GM18907 (cell line): ENCODE measurements around the gene PHAF1.
"Not testable (repeated sequence)": the region's sequence is repeated elsewhere in the genome, so short reads cannot be mapped to it uniquely, and the experiment has no call there.

ENCODE experiments used
- ATAC-seq: cut with Tn5 transposase; IDR thresholded peaks from one replicate; pipeline ENCODE4 v1.9.1; 2021; ENCODE audit warnings: mild to moderate bottlenecking, moderate library complexity; ENCODE audit not compliant: unreplicated experiment

Gene PHAF1

DNA sequence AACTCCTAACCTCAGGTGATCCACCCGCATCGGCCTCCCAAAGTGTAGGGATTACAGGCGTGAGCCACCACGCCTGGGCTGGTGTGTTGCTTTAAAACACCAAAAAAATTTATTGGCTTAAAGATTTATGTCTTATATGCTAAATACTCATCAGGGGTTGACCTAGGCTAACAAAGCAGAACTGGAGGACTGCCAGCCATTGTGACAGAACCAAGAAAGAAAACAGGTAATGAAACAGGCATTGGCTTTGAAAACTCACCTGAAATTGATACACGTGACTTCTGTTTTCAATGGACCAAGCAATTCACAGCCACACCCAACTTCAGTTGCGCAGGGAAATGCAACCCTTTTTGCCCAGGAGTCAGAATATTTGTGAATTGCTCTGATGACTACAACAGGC is 4.9 kb upstream of the PHAF1 start:
- no peak for ATAC-seq

GRCh38 chr16:67105246-67105645 is 4.5 kb upstream of the PHAF1 start:
- no peak for ATAC-seq

- no peak for ATAC-seq
These were observed 3.9 kb upstream of the PHAF1 start for GRCh38 chr16:67105881-67106280.

DNA sequence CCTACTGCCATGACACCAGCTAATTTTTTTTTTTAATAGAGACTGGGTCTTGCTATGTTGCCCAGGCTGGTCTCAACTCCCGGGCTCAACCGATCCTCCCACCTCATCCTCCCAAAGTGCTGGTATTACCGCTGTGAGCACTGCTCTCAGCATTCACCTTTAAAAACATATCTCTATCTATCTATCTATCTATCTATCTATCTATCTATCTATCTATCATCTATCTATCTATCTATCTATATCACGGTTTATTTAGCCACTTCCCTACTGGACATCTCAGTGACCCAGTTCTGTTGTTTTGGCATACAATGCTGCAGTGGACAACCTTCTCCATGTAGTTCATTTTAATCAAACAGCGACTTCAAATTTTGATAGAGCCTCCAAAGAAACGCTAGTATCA is 1.3 kb upstream of the PHAF1 start:
- ATAC-seq: no peak

GRCh38 chr16:67108931-67109406 is 772 bp upstream of the PHAF1 start:
- ATAC-seq: no peak

DNA sequence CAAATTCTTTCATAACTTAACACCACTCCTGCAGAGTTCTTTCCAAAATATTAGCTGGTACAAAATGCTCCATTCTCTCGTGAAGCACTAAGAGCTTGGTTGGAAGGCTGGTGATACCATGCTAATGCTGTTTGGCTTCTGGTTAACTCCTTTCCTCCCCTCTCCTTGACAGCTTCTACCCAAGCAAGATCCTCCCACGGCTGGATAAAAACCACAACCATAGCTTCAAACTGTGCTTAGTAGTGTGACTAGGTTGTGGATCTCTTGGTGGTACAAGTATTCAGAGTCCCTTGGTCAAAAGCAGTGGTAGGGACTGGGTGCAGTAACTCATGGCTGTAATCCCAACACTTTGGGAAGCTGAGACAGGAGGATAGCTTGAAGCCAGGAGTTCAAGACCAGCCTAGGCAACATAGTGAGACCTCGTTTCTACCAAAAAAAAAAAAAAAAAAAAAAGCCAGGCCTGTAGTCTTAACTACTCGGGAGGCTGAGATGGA is 2.3 kb downstream of the PHAF1 start:
- ATAC-seq: no peak

DNA sequence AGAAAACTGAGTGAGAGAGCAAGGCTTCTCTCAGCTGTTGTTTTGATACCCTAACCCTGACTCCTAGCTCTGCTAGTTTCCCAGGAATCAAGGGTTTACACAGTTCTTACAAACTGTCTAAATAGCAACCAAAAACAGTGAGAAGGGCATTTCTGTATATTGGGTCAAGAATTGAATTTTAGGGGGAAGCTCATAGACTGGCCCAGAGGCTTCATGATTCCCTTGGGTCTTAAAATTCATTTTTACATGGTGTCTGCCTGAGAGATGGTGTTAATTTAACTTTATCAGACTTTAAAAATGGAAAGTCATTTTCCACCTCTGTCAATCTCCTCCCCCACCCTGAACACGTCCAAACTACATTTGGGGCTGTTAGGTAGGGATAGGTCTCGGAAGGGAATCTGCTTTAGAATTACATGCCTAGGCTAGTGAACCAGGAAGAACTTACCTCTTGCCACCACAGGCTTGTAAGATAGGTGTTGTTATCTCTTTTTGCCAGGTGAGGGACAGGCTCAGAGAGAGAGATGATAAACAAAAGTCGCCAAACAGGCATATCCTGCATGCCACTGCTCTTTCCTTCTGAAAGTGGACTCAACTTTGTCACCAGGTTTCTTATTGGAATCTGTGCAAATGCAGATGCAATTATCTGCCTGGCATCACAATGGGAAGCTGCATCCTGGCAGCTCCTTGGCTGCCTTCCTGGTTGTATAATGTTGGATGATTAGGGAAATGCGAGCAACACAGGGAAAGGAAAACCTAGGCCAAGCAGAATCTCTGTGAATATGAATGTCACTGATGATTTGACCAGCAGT is 3.1 kb downstream of the PHAF1 start:
- no peak for ATAC-seq

- no peak for ATAC-seq
These were observed 5.1 kb downstream of the PHAF1 start for GRCh38 chr16:67114793-67115192.

GRCh38 chr16:67115639-67116038 is 5.9 kb downstream of the PHAF1 start:
- no peak for ATAC-seq

GRCh38 chr16:67116388-67117311 is 6.9 kb downstream of the PHAF1 start:
- no peak for ATAC-seq

DNA sequence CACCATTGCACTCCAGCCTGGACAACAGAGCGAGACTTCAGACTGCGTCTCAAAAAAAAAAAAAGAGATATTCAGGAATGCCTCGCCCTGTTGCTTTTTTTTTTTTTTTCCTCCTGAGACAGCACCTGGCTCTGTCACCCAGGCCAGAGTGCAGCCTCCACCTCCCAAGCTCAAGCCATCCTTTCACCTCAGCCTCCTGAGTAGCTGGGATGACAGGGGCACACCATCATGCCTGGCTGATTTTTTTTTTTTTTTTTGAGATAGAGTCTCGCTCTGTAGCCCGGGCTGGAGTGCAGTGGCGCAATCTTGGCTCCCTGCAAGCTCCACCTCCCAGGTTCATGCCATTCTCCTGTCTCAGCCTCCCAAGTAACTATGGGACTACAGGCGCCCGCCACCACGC is 8.0 kb downstream of the PHAF1 start:
- ATAC-seq: no peak

GRCh38 chr16:67120025-67120424 is 10.3 kb downstream of the PHAF1 start:
- ATAC-seq: no peak

DNA sequence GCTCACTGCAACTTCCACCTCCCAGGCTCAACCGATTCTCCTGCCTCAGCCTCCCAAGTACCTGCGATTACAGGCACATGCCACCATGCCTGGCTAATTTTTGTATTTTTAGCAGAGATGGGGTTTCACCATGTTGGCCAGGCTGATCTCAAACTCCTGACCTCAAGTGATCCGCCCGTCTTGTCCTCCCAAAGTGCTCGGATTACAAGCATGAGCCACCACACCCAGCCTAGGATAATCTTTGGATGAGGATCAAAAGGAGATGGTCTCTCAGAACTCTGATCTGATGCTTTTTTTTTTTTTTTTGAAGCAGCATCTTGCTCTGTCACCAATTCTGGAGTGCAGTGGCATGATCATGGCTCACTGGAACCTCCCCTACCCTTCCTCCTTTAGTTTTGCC is 13.1 kb downstream of the PHAF1 start:
- ATAC-seq: not testable (repeated sequence)

DNA sequence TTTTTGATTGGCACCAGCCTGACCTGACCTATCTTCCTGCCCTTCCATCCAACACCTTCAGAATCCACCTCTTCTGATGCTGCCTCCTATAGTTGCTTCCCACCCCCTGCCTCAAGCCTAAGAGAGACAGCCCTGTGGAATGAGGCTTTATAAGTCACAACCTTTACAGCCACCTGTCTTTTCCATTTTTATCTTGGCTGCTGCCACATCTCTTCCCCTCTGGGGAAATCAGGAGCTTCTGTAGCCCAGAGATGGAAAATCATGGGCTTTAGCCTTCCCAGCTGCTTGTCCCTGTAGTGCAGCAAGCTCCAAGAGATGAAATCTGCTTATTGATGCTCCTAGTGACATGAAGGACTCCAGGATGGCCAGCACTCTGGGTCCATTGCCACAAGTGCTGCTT is 18.7 kb downstream of the PHAF1 start:
- ATAC-seq: no peak

DNA sequence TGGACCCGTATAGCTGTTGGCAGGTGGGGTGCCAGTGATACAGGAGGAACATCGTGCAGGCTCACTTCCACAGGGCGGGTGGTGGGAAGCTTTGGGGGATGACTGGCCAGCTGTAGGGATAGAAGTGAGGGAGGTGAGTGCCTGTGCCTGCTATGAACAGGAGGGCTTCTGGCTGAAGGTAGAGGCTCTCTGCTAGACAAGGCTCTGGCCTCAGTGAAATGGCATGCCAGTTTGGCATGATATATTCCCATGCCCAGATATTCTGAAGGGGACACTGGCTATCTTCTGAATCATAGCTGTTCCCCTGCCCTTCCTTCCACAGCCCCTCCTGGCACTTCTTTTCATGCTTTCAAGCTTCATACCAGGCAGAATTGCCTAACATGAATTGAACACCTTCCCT is 19.1 kb downstream of the PHAF1 start:
- ATAC-seq: no peak

GRCh38 chr16:67129422-67129821 is 19.7 kb downstream of the PHAF1 start:
- ATAC-seq: no peak

GRCh38 chr16:67137605-67138004 is 27.9 kb downstream of the PHAF1 start:
- ATAC-seq: no peak

- no peak for ATAC-seq
These were observed 31.6 kb downstream of the PHAF1 start for GRCh38 chr16:67141391-67141790.

DNA sequence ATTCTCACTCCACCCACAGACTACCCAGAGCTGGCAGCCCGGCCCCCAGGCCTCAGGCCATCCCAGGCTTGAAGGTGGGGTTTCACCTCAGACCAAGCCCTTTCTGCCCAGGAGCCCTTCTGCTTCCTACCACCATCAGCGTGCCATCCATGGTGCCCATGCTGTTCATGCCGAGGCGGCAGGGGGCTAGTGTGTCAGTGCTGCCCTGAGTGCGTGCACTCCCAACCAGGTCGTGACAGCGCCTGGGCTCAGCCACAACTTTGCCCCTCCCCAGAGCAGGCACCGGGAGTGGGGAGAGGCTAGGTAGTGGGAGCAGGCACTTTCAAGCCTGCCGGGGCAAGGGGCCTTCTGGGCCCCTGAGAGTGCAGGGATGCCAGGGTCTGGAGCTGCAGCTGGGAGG is 32.6 kb downstream of the PHAF1 start:
- ATAC-seq: no peak

GRCh38 chr16:67144943-67145342 is 35.2 kb downstream of the PHAF1 start:
- ATAC-seq: no peak

GRCh38 chr16:67145746-67146145 is 36.0 kb downstream of the PHAF1 start:
- ATAC-seq: no peak
